HG03565 (cell line): ENCODE measurements around the gene TMCO2.

Experiments
- ATAC-seq: cut with Tn5 transposase; IDR thresholded peaks from one replicate; pipeline ENCODE4 v1.9.1; 2021; ENCODE audit warnings: mild to moderate bottlenecking, moderate library complexity; ENCODE audit not compliant: unreplicated experiment

TMCO2 gene

DNA sequence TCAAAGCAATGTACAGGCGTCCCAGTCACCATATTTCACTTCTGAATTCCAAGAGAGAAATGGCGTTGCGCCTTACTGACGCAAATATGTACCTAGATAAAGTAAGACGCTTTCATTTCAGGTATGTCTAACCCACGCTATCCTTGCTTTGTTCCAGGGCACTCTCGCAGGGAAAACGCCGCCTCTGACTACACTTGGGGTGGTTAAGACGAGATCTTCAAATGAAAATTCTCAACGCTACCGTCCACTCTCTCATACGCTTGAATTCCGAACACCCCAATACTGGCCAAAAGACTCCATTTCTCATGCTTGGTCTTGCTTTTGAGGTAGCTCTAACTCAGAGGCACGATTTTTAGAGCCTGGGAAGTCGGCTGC is 9.6 kb downstream of the TMCO2 start:
- ATAC-seq, result no peak

DNA sequence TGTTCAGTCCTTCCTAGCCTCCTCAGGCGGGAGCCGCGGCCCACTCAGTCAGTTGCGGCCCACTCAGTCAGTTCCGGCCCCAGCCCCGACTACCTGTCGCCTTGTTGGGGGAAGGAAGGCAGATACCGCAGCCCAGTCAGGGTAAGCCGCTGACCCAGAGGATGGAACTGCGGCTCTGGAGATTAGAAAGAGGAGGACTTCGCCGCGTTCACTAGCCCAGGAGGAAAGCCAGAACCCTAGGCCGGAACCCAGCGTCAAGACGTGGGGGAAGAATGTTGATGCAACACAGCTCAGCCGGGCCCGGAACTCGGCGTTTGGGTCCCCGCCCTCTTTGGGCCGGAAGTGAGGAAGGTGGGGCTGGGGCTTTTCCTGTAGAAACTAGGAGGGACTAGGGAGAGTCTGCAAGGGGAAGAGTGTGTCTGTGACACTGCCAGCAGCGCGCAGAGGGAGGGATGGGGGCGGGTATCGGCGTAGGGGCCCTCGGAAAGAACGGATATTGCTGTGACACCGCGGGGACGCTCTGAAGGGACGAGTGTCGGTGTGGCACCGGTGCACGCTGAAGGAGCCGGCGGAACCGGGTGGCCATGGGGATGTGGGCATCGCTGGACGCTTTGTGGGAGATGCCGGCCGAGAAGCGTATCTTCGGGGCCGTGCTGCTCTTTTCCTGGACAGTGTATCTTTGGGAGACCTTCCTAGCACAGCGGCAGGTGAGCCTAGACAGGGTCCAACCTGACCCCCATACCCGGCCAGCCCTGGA is 10.1 kb downstream of the TMCO2 start, which contains the start of gene ZMPSTE24:
Gene ZMPSTE24, plus strand, starts transcription at position 549 of the 757 bp plus-strand sequence. Its CDS starts 36 bp downstream, at position 585.
- peak; percentile 80 for ATAC-seq

DNA sequence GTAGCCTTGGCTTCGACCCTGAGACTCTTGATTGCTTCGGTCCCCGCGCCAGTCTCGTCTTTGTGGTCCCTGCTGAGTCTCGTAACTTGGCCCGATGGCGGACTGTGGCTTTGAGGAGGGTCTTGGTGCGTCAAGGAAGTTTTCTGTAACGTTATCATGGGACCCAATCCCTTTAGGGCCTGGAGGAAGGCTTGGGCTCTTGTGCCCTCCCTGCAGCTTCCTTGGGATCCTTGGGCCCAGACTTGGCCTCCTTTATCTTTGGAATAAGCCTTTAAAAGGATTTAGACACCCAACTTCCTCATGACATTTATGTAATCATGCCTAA is 10.7 kb downstream of the TMCO2 start:
- ATAC-seq, result no peak

DNA sequence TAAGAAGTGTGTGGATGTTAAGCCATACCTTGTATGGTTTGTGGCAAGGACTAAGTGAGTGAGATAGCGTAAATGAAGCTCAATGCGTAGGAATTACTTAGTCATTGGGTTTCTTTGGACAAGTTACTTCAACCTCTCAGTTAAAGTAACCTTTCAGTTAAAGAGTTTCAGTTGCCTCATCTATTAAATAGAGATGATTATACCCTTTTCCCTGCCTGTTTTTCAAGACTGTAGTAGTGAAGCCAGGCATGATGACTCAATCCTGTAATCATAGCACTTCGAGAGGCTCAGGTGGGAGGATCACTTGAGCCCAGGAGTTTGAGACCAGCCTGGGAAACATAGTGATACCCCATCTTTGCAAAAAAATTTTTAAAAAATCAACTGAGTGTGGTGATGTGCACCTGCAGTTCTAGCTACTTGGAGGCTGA is 16.6 kb downstream of the TMCO2 start:
- ATAC-seq, result no peak

DNA sequence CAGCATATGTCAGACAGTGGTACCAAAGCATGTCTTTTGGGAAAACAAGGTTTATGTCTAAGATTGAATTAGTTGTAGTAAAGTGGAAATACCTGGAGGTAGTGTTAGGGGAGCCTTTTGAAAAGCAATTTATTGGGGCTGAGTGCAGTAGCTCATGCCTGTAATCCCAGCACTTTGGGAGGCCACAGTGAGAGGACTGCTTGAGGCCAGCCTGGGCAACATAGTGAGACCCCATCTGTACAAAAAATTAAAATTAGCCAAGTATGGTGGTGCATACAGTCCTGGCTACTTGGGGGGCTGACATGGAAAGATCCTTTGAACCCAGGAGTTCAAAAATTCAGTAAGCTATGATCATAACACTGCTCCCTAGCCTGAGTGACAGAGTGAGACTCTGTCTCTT is 17.6 kb downstream of the TMCO2 start:
- ATAC-seq, result no peak

DNA sequence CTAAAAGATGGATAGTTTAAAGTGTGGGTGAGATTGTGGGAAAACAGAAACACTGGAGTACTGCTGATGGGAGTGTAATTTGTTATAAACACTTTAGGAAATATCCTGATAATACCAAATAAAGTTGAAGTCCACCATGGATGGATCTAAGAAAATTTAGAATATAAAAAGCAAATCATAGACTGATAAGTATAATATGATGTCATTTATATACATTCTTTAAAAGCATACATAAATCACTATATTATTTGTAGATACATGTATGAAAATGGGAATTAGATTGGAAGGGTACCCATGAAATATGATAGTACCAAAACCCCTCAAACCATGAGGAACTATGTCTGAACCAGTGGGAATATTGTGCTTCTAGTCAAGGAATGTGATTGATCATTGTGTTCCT is 18.2 kb downstream of the TMCO2 start:
- no peak for ATAC-seq

DNA sequence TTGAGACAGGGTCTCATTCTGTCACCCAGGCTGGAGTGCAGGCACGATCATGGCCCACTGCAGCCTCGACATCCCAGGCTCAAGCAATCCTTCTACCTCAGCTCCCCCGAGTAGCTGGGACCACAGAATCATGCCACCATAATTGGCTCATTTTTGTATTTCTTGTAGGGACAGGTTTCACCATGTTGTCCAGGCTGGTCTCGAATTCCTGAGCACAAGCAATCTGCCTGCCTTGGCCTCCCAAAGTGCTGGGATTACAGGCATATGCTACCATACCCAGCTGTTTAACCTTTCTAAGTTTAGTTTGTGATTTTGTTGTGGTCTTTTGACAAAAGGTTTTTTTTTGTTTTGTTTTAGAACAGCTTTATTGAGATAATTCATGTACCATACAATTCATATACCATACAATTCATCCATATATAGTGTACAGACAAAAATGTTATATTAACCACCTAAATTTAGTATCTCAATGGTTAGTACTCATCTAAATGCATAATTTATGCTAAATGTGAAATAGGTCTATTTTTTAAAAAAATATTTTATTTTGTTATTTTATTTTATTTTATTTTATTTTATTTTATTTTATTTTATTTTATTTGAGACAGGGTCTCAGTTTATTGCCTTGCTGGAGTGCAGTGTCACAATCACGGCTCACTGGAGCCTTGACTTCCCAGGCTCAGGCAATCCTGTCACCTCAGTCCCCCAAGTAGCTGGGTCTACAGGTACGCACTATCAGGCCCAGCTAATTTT is 19.2 kb downstream of the TMCO2 start:
- no peak for ATAC-seq

DNA sequence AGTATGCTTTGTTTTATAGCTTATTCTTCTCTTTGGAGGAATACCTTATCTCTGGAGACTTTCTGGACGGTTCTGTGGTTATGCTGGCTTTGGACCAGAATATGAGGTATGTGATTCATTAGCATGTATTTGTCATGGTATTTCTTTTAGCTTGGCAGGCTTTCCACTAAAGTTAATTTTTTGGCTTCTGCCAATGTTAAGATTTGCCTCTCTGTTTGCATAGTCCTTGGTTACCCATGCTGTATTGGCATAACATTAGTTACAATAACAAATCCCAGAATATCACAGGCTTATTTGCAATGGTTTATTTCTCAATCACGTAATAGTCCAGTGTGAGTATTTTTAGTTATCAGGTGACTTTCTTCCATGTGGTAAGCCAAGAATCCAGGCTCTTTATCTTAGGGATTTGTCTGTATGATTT is 20.0 kb downstream of the TMCO2 start:
- no peak for ATAC-seq

DNA sequence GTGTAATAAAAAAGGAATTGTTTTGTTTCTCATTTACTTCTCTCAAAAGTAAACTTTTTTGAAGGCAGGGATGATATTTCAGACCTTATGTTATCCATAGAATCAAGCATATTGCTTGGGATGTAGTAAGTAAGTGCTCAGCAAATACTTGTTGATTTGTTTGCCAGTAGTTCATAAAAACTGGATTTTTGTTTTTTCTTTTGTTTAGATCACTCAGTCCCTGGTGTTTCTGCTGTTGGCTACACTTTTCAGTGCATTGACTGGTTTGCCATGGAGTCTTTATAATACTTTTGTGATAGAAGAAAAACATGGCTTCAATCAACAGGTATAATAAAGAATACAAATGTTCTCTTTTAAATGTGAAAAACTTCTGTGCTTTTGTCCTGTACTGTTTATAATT is 20.5 kb downstream of the TMCO2 start:
- ATAC-seq, result no peak

DNA sequence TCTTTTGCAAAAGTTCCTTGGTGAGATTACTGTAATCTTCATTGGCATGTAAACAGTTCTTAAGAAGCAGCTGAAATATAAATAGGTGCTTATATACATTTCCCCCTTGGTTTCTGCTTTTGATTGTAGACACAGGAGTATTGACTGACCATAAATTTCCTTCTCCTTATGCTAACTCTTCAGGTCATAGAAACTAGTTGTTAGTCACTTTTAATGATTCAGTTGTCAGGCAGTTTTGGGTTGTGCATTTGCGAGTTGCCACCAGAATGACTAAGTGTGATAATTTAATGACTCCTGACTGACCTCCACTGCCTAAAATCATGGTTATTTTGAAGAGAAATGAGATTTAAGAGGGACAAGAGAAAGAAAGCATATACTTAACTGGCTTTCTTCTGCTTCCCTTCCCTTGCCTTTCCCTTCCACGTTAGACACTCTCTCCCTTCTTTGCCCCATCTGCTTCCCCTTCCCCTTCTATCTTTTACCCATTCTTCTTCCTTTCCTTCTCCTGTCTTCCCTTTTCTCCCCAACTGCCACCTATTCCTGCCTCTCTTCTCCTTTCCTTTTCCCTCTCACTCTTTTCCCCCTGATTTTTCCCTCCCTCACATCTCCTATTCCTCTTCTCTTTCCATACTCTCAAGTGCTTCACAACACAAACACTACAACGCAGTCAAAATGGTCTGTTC is 22.6 kb downstream of the TMCO2 start:
- no peak for ATAC-seq

DNA sequence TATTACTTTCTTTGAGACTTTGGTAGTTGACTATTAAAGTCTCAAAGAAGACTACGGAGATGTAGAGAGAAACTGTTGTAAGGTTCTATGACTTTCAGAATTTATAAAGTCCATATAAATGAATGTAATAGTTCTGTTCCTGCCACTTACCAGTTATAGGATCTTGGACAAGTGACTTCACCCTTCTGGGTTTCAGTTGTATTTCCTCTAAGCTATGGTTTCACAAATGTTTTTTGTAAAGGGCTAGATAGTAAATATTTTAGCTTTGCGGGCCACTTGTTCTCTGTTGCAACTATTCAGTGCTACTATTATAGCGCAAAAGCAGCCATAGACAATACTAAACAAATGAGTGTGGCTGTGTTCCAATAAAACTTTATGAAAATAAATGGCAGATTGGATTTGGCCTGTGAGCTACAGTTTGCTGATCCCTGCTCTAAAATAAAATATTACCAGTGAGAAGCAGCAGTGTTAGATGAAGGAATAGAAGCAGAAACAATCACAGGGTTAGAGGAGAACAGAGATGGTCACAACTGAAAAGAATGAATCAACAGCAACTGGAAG is 25.0 kb downstream of the TMCO2 start:
- no peak for ATAC-seq

DNA sequence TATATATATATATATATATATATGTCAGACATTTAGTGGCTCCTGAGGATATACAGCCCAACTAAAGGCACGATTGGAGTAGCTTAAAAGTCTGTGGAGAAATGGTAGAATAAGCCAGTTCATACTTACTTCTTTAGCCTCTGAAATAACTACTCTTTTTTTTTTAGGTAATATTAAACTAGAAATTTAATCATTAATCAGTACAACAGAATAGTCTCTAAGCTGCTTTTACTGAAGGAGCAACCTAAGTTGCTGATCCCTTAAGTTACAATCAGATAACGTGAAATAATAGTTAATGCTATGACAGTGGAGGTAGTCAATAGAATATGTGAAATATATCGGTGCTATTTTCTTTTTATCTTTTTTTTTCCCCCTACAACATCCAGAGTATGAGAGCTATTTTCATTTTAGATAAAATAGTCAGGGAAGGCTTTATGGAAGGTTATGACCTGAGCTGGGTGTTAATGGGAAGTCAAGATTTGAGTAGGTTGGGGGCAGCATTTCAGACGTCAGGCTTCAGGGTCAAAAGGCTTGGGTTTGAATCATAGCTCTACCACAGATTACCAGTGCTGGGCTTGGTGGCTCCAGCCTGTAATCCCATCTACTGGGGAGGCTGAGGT is 25.9 kb downstream of the TMCO2 start:
- ATAC-seq, result no peak

DNA sequence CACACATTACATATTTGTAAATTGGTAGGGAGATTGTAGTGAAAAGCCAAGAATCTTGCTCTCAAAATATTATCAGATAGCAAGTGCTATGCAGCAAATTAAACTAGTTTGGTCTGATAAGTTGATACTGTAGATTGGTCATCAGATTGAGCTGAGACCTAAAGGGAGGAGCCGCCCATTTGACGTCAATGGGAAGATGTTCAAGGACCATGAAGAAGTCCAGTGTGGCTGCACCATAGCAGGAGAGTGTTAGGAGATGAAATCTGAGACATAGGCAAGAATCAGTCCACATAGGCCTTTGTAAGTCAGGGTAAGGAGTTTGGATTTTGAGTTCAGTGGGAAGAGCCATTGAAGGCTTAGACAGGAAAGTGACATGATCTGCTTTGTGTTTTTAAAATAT is 26.6 kb downstream of the TMCO2 start:
- ATAC-seq, result no peak

DNA sequence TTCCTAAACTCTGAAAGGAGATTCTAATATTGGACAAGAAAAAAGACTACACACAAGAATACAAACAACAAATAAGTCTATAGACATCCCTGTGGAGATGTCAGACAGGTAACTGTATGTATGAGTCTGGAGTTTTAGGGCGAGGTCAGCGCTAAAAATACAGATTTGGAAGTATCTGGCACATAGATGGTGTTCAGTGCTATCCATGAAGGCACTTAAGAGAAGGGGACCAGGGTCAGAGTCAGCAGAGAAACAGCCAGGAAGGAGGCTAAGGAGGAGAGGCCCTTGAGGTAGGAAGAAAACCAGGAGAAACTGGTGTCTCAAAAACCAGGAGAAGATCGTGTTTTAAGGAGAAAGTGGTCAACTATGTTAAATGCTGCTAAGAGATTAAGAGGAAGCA is 28.4 kb downstream of the TMCO2 start:
- no peak for ATAC-seq

DNA sequence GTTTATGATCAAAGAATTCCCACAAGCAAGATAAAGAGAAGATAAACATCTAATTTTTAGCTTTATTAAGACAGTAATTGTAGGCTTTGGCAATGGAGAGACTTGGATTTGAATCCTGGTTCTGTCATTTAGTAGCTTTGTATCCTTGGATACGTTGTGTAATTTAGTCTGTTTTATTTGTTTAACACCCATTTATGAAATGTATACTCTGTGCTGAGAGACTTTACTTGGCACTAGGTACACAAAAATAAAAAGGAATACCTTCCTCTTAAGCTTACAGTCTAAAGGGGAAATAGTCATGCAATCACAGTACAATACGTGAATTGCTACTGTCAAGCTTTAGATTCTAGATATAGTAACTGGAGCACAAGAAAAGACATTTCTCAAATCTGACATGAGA is 34.1 kb downstream of the TMCO2 start:
- ATAC-seq, result no peak

DNA sequence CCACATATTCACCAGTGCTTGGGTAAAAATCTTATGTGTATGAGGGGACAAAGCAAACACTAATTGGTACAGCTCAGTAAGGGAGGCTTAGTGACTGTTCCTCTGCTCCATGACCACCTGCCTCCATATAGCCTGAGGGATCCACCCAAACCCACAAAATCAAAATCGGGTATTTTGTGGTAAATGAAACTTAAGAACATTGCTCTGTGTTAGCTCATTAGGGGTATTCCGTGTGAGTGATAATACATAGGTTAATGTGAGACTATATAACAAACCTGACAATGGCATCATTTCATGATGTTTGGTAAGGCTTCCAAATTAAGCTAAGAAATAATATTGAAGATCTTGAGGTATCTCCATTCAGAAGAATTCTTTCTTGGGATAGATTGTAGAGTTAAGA is 43.6 kb downstream of the TMCO2 start:
- ATAC-seq, result no peak

DNA sequence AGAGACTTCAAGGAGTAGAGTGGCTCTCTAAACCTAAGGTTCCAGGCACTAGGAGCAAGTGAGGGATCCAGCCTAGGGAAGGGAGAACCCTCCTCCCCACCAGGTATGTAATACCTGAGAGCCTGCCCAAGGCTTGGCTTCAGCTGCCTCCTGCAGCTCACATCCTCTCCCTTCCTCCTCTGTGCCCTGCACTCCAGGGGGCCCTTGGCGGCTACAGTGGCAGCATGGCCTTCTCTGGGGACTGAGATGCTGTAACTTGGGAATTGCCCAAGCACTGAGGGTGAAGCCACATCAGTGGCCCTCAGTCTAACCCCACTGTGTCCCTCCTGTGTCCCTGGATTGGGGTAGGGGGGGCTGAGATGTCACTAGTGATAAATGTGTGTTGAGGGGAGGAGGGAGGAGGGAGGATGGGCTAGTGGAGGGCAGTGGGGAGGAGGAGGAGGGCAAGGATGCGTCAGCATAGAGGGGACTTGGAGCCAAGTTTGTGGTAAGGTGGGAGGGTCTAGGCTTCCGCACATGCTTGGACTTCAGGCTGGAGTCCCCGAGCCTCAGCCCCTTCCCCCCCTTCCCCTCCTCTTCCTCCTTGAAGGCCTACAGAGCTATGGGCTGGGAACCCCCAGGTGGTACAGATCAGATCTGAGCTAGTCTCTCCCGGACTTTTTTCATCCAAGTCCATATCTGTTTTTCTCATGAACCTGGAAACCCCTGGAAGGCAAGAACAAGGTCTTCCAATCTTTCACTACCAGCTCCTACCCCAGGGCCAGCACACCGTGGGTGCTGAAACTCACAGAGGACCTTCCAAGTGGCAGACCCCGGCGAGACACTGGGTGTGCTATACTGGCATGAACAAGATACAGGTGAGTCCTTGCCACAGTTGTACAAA is 51.9 kb downstream of the TMCO2 start:
- no peak for ATAC-seq

DNA sequence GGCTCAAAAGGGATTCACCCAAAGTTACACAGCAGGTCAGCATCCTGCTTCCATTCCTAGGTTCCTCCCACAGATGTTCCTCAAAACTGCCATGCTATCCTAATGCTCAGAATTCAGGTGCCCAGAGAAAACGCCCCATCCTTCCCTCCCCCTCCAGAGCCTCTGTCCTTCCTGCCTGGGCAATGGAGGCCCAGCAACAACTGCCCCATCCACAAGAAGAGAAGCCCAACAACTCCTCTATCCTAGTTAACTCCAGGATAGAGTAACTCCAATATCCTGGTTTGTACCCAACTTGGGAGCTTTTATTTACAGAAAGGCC is 52.5 kb downstream of the TMCO2 start:
- ATAC-seq, result no peak

DNA sequence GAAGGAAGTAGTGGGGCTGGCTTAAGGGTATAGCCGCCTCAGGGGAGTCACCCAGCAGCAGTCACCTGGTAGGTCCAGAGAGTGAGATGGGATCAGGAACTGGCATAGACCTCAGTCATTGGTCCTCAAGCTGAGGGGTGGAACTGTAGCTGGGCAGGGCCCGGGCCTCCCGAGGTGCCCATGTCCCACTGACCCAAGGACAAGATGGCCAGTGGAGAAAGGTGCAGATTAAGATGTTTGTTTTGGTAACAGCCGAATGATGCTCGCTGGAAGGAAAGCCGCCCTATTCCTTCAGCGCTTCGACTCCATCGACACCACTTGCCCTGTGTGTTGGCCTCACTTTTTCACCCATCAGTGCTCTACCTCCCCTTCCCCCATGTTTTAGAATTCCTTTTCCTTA is 52.9 kb downstream of the TMCO2 start:
- ATAC-seq, result no peak

DNA sequence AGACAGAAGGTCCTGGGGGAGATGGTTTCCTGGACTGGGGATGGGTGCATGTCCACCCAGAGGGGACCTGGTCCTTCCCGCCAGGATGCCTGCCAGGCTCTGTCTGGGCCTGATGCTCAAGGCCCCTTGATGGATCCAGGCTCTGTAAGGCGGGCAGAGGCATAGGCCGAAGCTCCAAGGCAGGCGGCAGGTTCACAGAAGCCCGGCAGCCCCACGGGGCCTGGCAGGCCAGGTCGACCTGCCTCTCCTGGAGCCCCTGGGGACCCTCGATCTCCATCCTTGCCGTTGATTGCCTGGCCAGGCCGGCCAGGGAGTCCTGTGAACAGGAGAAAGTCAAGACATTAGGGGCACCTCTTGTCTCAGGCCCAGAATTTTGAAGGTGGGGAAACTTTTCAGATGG is 53.3 kb downstream of the TMCO2 start:
- ATAC-seq, result no peak
